ENCODE measurements around the gene TAPBP. TPM values are rescaled to one million over a fixed set of nuclear protein-coding genes. Genes with fewer than 3 reads are reported as not detected.
"Not testable (repeated sequence)": the region's sequence is repeated elsewhere in the genome, so short reads cannot be mapped to it uniquely, and the experiment has no call there.

The TAPBP gene
- total RNA-seq, result 100 to 1,000 TPM in 8 of 9 donors, 10 to 100 TPM in 1; 25.1 to 322 (median 194) TPM
- 100 to 1,000 TPM in 2 of 3 donors, 10 to 100 TPM in 1; 38.7 to 163 (median 107) TPM for polyA plus RNA-seq
- long read RNA-seq, donor 1, transcript TAPBP-234 (8 exons, 3,759 nt), result major isoform, 5 of 11 reads
- long read RNA-seq, donor 1, partial matches to known transcripts, result 6 of 11 reads
- long read RNA-seq, donor 1, other reads (novel, unspliced or antisense), result 0 of 11 reads
- long read RNA-seq, donor 2, partial matches to known transcripts, result 0 of 3 reads
- long read RNA-seq, donor 2, other reads (novel, unspliced or antisense), result 0 of 3 reads
- long read RNA-seq, donor 3, partial matches to known transcripts, result 15 of 17 reads
- long read RNA-seq, donor 3, other reads (novel, unspliced or antisense), result 0 of 17 reads
- long read RNA-seq, donor 4, transcript TAPBP-234 (8 exons, 3,759 nt), result major isoform, 22 of 48 reads
- long read RNA-seq, donor 4, partial matches to known transcripts, result 5 of 48 reads
- long read RNA-seq, donor 4, other reads (novel, unspliced or antisense), result 20 of 48 reads
- long read RNA-seq, donor 5, transcript TAPBP-234 (8 exons, 3,759 nt), result major isoform, 233 of 322 reads
- long read RNA-seq, donor 5, partial matches to known transcripts, result 39 of 322 reads
- long read RNA-seq, donor 5, other reads (novel, unspliced or antisense), result 43 of 322 reads
- long read RNA-seq, donor 6, transcript TAPBP-234 (8 exons, 3,759 nt), result major isoform, 13 of 38 reads
- long read RNA-seq, donor 6, partial matches to known transcripts, result 10 of 38 reads
- long read RNA-seq, donor 6, other reads (novel, unspliced or antisense), result 15 of 38 reads
- long read RNA-seq, donor 7, partial matches to known transcripts, result 0 of 6 reads
- long read RNA-seq, donor 7, other reads (novel, unspliced or antisense), result 0 of 6 reads
- long read RNA-seq, donor 8, transcript TAPBP-234 (8 exons, 3,759 nt), result major isoform, 8 of 16 reads
- long read RNA-seq, donor 8, partial matches to known transcripts, result 7 of 16 reads
- long read RNA-seq, donor 8, other reads (novel, unspliced or antisense), result 0 of 16 reads
- long read RNA-seq, donor 9, transcript TAPBP-234 (8 exons, 3,759 nt), result major isoform, 6 of 20 reads
- long read RNA-seq, donor 9, partial matches to known transcripts, result 12 of 20 reads
- long read RNA-seq, donor 9, other reads (novel, unspliced or antisense), result 0 of 20 reads
- long read RNA-seq, donor 10, partial matches to known transcripts, result 0 of 7 reads
- long read RNA-seq, donor 10, other reads (novel, unspliced or antisense), result 0 of 7 reads

DNA sequence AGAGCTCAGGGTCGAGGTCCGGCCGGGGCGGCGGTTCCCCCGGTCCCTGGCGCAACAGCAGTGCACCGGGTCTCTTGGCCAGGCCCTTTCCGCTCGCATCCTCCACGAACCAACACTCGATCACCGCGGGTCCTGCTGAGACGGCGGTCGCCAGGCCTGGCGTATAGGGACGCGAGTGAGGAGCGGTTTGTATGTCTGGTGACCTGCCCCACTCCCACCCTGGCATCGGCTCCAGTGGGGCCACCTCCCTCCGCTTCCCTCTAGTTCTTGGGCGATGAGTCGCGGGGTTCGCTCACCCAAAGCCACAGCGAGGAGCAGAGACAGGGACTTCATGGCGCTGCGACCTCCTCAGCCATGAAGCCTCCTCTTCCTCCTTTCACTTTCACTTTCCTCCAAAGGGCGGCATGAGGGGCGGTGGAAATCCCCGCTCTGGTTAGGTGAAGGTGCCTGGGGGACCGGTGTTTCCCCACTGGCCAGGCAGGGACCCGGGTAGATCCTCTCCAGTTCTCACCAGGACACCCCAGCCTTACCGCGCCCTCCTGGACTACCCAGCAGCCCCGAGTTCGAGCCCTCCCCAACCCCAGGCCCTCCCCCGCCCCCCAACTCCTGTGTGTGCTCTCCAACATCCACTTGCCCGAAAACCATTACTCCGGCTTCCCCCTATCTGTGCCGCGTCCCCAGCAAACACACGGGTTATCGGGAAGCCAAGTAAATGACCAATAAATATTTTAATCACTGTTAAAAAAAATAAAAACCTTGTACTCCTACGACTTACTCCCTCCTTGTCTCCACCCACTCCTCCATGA is at the start of gene TAPBP:
TAPBP (minus strand) TSS at position 370 of the 806 bp plus-strand sequence; CDS start at position 333, 37 bp downstream.
- H3K4me1 ChIP-seq (replicated peaks in 1 of 2), result peaks cover 36 to 55% of the 10 kb centered on the region in 2 donors
- peak within 1 kb of the TSS; percentile 80 to 99 (median 95) for H3K27ac ChIP-seq
- no peaks in the 10 kb centered on the region for H3K27me3 ChIP-seq
- DNase-seq, result peak; percentile 61 to 80 (median 70)
- H3K4me3 ChIP-seq, result peak within 1 kb of the TSS; percentile 57 to 99 (median 96)
- TF ChIP-seq, protein P1, sequence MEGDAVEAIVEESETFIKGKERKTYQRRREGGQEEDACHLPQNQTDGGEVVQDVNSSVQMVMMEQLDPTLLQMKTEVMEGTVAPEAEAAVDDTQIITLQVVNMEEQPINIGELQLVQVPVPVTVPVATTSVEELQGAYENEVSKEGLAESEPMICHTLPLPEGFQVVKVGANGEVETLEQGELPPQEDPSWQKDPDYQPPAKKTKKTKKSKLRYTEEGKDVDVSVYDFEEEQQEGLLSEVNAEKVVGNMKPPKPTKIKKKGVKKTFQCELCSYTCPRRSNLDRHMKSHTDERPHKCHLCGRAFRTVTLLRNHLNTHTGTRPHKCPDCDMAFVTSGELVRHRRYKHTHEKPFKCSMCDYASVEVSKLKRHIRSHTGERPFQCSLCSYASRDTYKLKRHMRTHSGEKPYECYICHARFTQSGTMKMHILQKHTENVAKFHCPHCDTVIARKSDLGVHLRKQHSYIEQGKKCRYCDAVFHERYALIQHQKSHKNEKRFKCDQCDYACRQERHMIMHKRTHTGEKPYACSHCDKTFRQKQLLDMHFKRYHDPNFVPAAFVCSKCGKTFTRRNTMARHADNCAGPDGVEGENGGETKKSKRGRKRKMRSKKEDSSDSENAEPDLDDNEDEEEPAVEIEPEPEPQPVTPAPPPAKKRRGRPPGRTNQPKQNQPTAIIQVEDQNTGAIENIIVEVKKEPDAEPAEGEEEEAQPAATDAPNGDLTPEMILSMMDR (IDR thresholded peaks at IDR 0.05), result no peak
- TF ChIP-seq POLR2A (IDR thresholded peaks at IDR 0.05), result peak; percentile 47 to 49
- 0% methylated on average over 32 to 47 of the region's 47 CpGs for WGBS, 4 donors
- peaks cover 0 to 26% of the 10 kb centered on the region in 2 donors for H3K36me3 ChIP-seq (replicated peaks in 1 of 2)
- intact Hi-C loops (cut with DNase I), result no loop called here
- H3K9me3 ChIP-seq (replicated peaks in 1 of 3), result no peaks in the 10 kb centered on the region

DNA sequence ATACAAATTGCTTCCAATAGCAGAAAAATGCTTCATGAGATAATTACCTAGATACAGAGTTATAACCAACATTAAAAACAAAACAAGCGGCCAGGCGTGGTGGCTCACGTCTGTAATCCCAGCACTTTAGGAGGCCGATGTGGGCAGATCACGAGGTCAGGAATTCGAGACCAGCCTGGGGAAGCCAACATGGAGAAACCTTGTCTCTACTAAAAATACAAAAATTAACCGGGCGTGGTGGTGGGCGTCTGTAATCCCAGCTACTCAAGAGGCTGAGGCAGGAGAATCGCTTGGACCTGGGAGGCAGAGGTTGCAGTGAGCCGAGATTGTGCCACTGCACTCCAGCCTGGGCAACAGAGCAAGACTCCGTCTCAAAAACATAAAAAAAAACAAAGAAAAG is 49.6 kb upstream of the TAPBP start:
- H3K9me3 ChIP-seq (replicated peaks in 1 of 3); H3K27ac ChIP-seq; DNase-seq; H3K27me3 ChIP-seq; H3K4me1 ChIP-seq (replicated peaks in 1 of 2); H3K4me3 ChIP-seq; H3K36me3 ChIP-seq (replicated peaks in 1 of 2); intact Hi-C loops (cut with DNase I): not testable (repeated sequence)
- WGBS, 4 donors, result 78 to 91% (median 86%) methylated on average over 12 of the region's 12 CpGs

DNA sequence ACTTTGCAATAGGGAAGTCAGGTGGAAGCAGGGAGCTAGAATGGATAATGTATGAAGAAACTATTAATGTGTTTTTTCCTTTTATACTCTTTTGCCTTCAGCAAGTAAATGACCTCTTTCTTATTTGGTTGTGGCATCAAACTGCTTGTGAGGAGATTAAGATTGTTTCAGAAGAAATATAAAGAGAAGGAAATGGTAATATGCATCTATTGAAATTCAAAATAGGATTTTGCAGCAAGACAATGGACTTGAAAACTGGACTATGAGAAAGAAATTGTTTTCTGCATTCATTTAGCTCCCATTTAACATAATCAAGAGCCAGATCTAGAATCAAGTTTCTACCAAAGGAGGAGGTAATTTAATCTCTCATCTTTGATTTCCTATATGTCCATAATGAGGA is 45.5 kb upstream of the TAPBP start:
- H3K4me3 ChIP-seq, result no peak overlapping the region
- H3K4me1 ChIP-seq (replicated peaks in 1 of 2), result no peaks in the 10 kb centered on the region
- no peaks in the 10 kb centered on the region for H3K9me3 ChIP-seq (replicated peaks in 1 of 3)
- intact Hi-C loops (cut with DNase I), result no loop called here
- no peaks in the 10 kb centered on the region for H3K27me3 ChIP-seq
- no peak overlapping the region for H3K27ac ChIP-seq
- no peak for DNase-seq
- TF ChIP-seq, protein P1 (IDR thresholded peaks at IDR 0.05), result no peak
- H3K36me3 ChIP-seq (replicated peaks in 1 of 2), result no peaks in the 10 kb centered on the region

DNA sequence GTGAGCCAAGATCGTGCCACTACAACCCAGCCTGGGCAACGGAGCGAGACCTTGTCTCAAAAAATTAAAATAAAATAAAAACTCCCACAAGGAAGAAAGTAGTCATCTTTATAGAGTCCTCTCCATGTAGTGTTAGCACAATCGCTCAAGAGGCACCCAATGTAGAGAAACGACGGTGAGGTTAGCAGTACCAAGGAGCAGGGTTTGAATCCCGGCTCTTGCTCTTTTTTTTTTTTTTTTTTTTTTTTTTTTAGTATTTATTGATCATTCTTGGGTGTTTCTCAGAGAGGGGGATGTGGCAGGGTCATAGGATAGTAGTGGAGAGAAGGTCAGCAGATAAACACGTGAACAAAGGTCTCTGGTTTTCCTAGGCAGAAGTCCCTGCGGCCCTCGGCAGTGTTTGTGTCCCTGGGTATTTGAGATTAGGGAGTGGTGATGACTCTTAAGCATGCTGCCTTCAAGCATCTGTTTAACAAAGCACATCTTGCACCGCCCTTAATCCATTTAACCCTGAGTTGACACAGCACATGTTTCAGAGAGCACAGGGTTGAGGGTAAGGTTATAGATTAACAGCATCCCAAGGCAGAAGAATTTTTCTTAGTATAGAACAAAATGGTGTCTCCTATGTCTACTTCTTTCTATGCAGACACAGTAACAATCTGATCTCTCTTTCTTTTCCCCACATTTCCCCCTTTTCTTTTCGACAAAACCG is 43.4 kb upstream of the TAPBP start:
- not testable (repeated sequence) for H3K4me3 ChIP-seq

More for the DNA sequence above, 43.4 kb upstream of the TAPBP start:
- DNase-seq; H3K36me3 ChIP-seq (replicated peaks in 1 of 2); H3K4me1 ChIP-seq (replicated peaks in 1 of 2); H3K27me3 ChIP-seq; H3K9me3 ChIP-seq (replicated peaks in 1 of 3); H3K27ac ChIP-seq; intact Hi-C loops (cut with DNase I): not testable (repeated sequence)
- WGBS, 4 donors, result 63 to 75% (median 70%) methylated on average over 12 to 13 of the region's 13 CpGs

Measured in adrenal gland (tissue), 19 donors.